Panc1 (cell line): ENCODE data around the gene SOX8. TPM values are rescaled to one million over a fixed set of nuclear protein-coding genes. Genes with fewer than 3 reads are reported as not detected.
"Not testable (repeated sequence)": the region's sequence is repeated elsewhere in the genome, so short reads cannot be mapped to it uniquely, and the experiment has no call there.

Experiments
- ATAC-seq: fragments of 200-7000 bp; cut with Tn5 transposase; 2 replicates; pipeline ENCODE4 v1.9.1; 2020; ENCODE audit warnings: mild to moderate bottlenecking, moderate library complexity
- BruUV-seq: library from RNA; stranded (reverse); fragments of 400-500 nt; replicated peaks from 2 replicates; lab custom pipeline; 2021; lab: Mats Ljungman, UMichigan
- CTCF ChIA-PET: fragments of 300-600 bp; sonication (Branson Sonifier 250); formaldehyde crosslinking; loops from one replicate; lab custom pipeline; 2022; ENCODE audit warnings: antibody characterized with exemption; lab: Charles Lee
- POLR2A ChIA-PET: fragments of 300-600 bp; sonication (Branson Sonifier 250); formaldehyde crosslinking; loops from one replicate; lab custom pipeline; 2022; ENCODE audit warnings: antibody characterized with exemption; lab: Charles Lee
- DNase-seq: peaks from one replicate; pipeline ENCODE4 v3.0.0-alpha.2; 2010; ENCODE audit warnings: low read depth, low spot score
- H3K27ac ChIP-seq: 2 replicates; pipeline ENCODE4 v1.5.1; 2011; ENCODE audit warnings: mild to moderate bottlenecking, low read length, inconsistent platforms
- H3K27me3 ChIP-seq: fragments of 200-500 bp; sonication (Bioruptor generic); 2 replicates; pipeline ENCODE4 v1.6.0; 2014; ENCODE audit warnings: low read length, inconsistent platforms; ENCODE audit not compliant: control insufficient read depth, insufficient read depth
- H3K36me3 ChIP-seq: fragments of 200-500 bp; sonication (Bioruptor generic); 2 replicates; pipeline ENCODE4 v1.5.1; 2014; ENCODE audit warnings: inconsistent platforms, mild to moderate bottlenecking, low read length, moderate library complexity; ENCODE audit not compliant: control insufficient read depth, insufficient read depth
- H3K4me1 ChIP-seq: 2 replicates; pipeline ENCODE4 v1.5.1; 2011; ENCODE audit warnings: inconsistent platforms, mild to moderate bottlenecking, low read length, moderate library complexity; ENCODE audit not compliant: control insufficient read depth, insufficient read depth
- H3K4me3 ChIP-seq, 2 experiments: 2 replicates each; pipeline ENCODE4 v1.5.1; 2011 to 2012; ENCODE audit warnings: low read depth in 2 of 2, low read length in 2 of 2, mild to moderate bottlenecking in 2 of 2, inconsistent platforms in 1 of 2, moderate library complexity in 1 of 2
- H3K9me3 ChIP-seq: fragments of 200-500 bp; sonication (Bioruptor generic); 2 replicates; pipeline ENCODE4 v1.5.1; 2014; ENCODE audit warnings: low read depth, mild to moderate bottlenecking, inconsistent platforms, low read length, moderate library complexity; ENCODE audit not compliant: control insufficient read depth, insufficient read depth
- POLR2AphosphoS5 ChIP-seq: IDR thresholded peaks from 2 replicates; pipeline ENCODE4 v1.6.1; 2012; ENCODE audit warnings: mild to moderate bottlenecking, low read depth, low read length, moderate library complexity
- SIN3A ChIP-seq: IDR thresholded peaks from 2 replicates; pipeline ENCODE4 v1.6.1; 2012; ENCODE audit warnings: low read depth, mild to moderate bottlenecking, low read length, moderate library complexity, borderline replicate concordance; ENCODE audit not compliant: insufficient read depth
- TCF7L2 ChIP-seq: IDR thresholded peaks from 2 replicates; pipeline ENCODE4 v1.6.1; 2011; ENCODE audit warnings: mild to moderate bottlenecking, low read depth, low read length, inconsistent platforms
- in situ Hi-C: cut with HindIII; loops from 2 replicates; pipeline ENCODE4 v1.10.0; 2016; ENCODE audit warnings: low sequenced_read_pairs, low pct_unique_long_range_greater_than_20kb
- intact Hi-C: fragments of 100-400 bp; cut with micrococcal nuclease; formaldehyde crosslinking; loops from one replicate; pipeline ENCODE4 v1.10.0; 2022; ENCODE audit not compliant: unreplicated experiment
- total RNA-seq: library from RNA; stranded (reverse); gene quantifications from one replicate; pipeline ENCODE4 v1.2.1, GENCODE V29; 2021; ENCODE audit not compliant: unreplicated experiment
- TF ChIP-seq, protein P1 (sequence below), 2 experiments: IDR thresholded peaks; 2 replicates each; pipeline ENCODE4 v1.6.1; 2011 to 2012; ENCODE audit warnings: low read depth in 2 of 2, control low read depth in 1 of 2, low read length in 1 of 2, mild to moderate bottlenecking in 1 of 2, moderate library complexity in 1 of 2; ENCODE audit not compliant: insufficient read depth in 1 of 2
- TF ChIP-seq, protein P2 (sequence below): fragments of 450-650 bp; IDR thresholded peaks from 2 replicates; pipeline ENCODE4 v1.5.1; 2017; ENCODE audit warnings: mild to moderate bottlenecking

Gene SOX8
- total RNA-seq, 1 experiment from 2014 or later: 1.8 TPM

- Histone ChIP-seq H3K4me1 (no peaks in the 10 kb centered on the region), H3K9me3 (peaks cover 3% of the 10 kb centered on the region; the same call in 1 of the 2 replicates), H3K4me3 (no peak overlapping the region), H3K27me3 (no peaks in the 10 kb centered on the region), H3K36me3 (no peaks in the 10 kb centered on the region), H3K27ac (no peak overlapping the region)
- ChIA-PET POLR2A (no interaction called here), CTCF (no interaction called here)
- BruUV-seq: no TSS peak
- TF ChIP-seq, protein P1, sequence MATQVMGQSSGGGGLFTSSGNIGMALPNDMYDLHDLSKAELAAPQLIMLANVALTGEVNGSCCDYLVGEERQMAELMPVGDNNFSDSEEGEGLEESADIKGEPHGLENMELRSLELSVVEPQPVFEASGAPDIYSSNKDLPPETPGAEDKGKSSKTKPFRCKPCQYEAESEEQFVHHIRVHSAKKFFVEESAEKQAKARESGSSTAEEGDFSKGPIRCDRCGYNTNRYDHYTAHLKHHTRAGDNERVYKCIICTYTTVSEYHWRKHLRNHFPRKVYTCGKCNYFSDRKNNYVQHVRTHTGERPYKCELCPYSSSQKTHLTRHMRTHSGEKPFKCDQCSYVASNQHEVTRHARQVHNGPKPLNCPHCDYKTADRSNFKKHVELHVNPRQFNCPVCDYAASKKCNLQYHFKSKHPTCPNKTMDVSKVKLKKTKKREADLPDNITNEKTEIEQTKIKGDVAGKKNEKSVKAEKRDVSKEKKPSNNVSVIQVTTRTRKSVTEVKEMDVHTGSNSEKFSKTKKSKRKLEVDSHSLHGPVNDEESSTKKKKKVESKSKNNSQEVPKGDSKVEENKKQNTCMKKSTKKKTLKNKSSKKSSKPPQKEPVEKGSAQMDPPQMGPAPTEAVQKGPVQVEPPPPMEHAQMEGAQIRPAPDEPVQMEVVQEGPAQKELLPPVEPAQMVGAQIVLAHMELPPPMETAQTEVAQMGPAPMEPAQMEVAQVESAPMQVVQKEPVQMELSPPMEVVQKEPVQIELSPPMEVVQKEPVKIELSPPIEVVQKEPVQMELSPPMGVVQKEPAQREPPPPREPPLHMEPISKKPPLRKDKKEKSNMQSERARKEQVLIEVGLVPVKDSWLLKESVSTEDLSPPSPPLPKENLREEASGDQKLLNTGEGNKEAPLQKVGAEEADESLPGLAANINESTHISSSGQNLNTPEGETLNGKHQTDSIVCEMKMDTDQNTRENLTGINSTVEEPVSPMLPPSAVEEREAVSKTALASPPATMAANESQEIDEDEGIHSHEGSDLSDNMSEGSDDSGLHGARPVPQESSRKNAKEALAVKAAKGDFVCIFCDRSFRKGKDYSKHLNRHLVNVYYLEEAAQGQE (IDR thresholded peaks at IDR 0.05; ENCODE audit: insufficient read depth in 1 of 2, low read depth in 2 of 2, low read length in 1 of 2): no peak
- TF ChIP-seq TCF7L2 (no peak), SIN3A (no peak), POLR2AphosphoS5 (no peak)
- TF ChIP-seq, protein P2, sequence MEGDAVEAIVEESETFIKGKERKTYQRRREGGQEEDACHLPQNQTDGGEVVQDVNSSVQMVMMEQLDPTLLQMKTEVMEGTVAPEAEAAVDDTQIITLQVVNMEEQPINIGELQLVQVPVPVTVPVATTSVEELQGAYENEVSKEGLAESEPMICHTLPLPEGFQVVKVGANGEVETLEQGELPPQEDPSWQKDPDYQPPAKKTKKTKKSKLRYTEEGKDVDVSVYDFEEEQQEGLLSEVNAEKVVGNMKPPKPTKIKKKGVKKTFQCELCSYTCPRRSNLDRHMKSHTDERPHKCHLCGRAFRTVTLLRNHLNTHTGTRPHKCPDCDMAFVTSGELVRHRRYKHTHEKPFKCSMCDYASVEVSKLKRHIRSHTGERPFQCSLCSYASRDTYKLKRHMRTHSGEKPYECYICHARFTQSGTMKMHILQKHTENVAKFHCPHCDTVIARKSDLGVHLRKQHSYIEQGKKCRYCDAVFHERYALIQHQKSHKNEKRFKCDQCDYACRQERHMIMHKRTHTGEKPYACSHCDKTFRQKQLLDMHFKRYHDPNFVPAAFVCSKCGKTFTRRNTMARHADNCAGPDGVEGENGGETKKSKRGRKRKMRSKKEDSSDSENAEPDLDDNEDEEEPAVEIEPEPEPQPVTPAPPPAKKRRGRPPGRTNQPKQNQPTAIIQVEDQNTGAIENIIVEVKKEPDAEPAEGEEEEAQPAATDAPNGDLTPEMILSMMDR: no peak
- intact Hi-C loops (no loop called here), in situ Hi-C loops (no loop called here)
- no peak for ATAC-seq
- DNase-seq: no peak
Observed at GRCh38 chr16:947255-947921, 34.2 kb upstream of the SOX8 start.

DNA sequence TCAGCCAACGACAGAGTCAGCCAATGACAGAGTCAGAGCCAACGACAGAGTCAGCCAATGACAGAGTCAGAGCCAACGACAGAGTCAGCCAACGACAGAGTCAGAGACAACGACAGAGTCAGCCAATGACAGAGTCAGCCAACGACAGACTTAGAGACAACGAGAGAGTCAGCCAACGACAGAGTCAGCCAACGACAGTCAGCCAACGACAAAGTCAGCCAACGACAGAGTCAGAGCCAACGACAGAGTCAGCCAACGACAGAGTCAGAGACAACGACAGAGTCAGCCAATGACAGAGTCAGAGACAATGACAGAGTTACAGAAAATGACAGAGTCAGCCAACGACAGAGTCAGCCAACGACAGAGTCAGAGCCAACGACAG lies 33.7 kb upstream of the SOX8 start:
- not testable (repeated sequence) for BruUV-seq

GRCh38 chr16:948767-949166 lies 32.8 kb upstream of the SOX8 start:
- H3K4me1 ChIP-seq, DNase-seq, H3K36me3 ChIP-seq, POLR2A ChIA-PET, H3K27me3 ChIP-seq, CTCF ChIA-PET, BruUV-seq, ATAC-seq, H3K27ac ChIP-seq, H3K4me3 ChIP-seq, intact Hi-C loops, H3K9me3 ChIP-seq, in situ Hi-C loops: not testable (repeated sequence)

More for the DNA sequence above, 33.7 kb upstream of the SOX8 start:
- H3K4me1 ChIP-seq, H3K9me3 ChIP-seq, DNase-seq, in situ Hi-C loops, CTCF ChIA-PET, H3K4me3 ChIP-seq, POLR2A ChIA-PET, H3K27me3 ChIP-seq, ATAC-seq, H3K27ac ChIP-seq, H3K36me3 ChIP-seq, intact Hi-C loops: not testable (repeated sequence)

GRCh38 chr16:950733-951573 lies 30.6 kb upstream of the SOX8 start:
- in situ Hi-C loops, intact Hi-C loops, H3K27me3 ChIP-seq, H3K4me3 ChIP-seq, ATAC-seq, DNase-seq, H3K9me3 ChIP-seq, H3K27ac ChIP-seq, H3K4me1 ChIP-seq, H3K36me3 ChIP-seq, CTCF ChIA-PET, BruUV-seq: not testable (repeated sequence)
- POLR2A ChIA-PET: interaction anchor here (0.6 kb wide), 1 partner anchor 127 kb away, joined by 8 read pairs; no protein-coding TSS in a partner anchor
